Type B pancreatic cell (in vitro differentiated cells): ENCODE data around the gene FGD6. TPM values are rescaled to one million over a fixed set of nuclear protein-coding genes. Genes with fewer than 3 reads are reported as not detected.
"Not testable (repeated sequence)": the region's sequence is repeated elsewhere in the genome, so short reads cannot be mapped to it uniquely, and the experiment has no call there.

Experiments used
- DNase-seq: peaks from one replicate; pipeline ENCODE4 v3.0.0; 2021; ENCODE audit warnings: mixed read lengths; ENCODE audit not compliant: unreplicated experiment; ENCODE audit errors: extremely low spot score
- H3K27ac Mint-ChIP-seq: 2 replicates; pipeline ENCODE4 v1.8.0; 2021; ENCODE audit warnings: mild to moderate bottlenecking, mixed read lengths
- H3K27me3 Mint-ChIP-seq: 2 replicates; pipeline ENCODE4 v1.8.0; 2021; ENCODE audit warnings: mixed read lengths
- H3K36me3 Mint-ChIP-seq: 2 replicates; pipeline ENCODE4 v1.8.0; 2021; ENCODE audit warnings: mixed read lengths
- H3K4me1 Mint-ChIP-seq: one replicate; pipeline ENCODE4 v1.8.0; 2021; ENCODE audit warnings: mixed read lengths; ENCODE audit not compliant: unreplicated experiment
- H3K4me3 Mint-ChIP-seq: 2 replicates; pipeline ENCODE4 v1.8.0; 2021; ENCODE audit warnings: mild to moderate bottlenecking, mixed read lengths
- H3K9me3 Mint-ChIP-seq: 2 replicates; pipeline ENCODE4 v1.8.0; 2021; ENCODE audit warnings: mixed read lengths
- CTCF ChIP-seq: fragments of 200-600 bp; sonication (generic); conservative IDR thresholded peaks from 2 replicates; pipeline ENCODE4 v1.5.0; 2021; ENCODE audit warnings: antibody characterized with exemption, mild to moderate bottlenecking
- total RNA-seq: library from RNA; stranded (reverse); gene quantifications from 2 replicates; pipeline ENCODE4 v1.2.1, GENCODE V29; 2021; ENCODE audit warnings: low replicate concordance

Gene FGD6
- total RNA-seq, 1 donor from 2014 or later = 27.5 TPM

DNA sequence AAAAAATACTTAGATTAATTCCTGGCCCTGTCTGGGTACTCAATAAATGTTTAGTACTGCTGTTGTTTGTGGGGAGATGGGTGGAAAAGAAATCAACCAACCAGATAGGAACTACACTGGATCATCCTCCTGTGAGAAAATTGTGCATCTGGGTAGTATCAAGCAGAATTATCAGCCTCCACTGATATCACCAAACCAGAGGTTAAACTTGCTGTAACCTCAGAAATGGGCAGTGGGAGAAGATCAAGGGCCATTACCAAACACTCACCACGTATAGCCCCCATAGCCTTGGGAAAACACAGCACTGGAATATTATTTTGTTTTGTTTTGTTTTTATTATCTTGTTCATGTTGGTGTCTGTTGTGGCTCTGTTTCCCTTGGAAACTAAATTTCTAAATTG lies 20.0 kb upstream of the FGD6 start:
- no peak for DNase-seq
- no peak overlapping the region for H3K4me3 Mint-ChIP-seq
- no peak for TF ChIP-seq CTCF
- no peak overlapping the region for H3K27ac Mint-ChIP-seq
- peaks cover 8% of the 10 kb centered on the region for H3K4me1 Mint-ChIP-seq
- peaks cover 23% of the 10 kb centered on the region for H3K36me3 Mint-ChIP-seq
- H3K9me3 Mint-ChIP-seq = no peaks in the 10 kb centered on the region
- no peaks in the 10 kb centered on the region for H3K27me3 Mint-ChIP-seq

GRCh38 chr12:95235621-95236020 lies 18.4 kb upstream of the FGD6 start:
- not testable (repeated sequence) for H3K4me3 Mint-ChIP-seq, DNase-seq, H3K27me3 Mint-ChIP-seq, H3K9me3 Mint-ChIP-seq, H3K27ac Mint-ChIP-seq
- Mint-ChIP-seq H3K36me3 (peaks cover 17% of the 10 kb centered on the region), H3K4me1 (peaks cover 11% of the 10 kb centered on the region)

DNA sequence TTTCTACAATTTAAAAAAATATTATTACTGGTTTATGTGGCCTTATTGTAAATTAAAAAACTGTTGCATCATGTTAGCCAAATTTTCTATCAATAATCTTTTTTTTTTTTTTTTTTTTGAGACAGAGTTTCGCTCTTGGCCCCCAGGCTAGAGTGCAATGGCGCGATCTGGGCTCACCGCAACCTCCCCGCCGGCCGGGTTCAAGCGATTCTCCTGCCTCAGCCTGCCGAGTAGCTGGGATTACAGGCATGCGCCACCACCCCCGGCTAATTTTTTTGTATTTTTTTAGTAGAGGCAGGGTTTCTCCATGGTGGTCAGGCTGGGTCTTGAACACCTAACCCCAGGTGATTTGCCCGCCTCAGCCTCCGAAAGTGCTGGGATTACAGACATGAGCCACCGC lies 16.9 kb upstream of the FGD6 start:
- not testable (repeated sequence) for H3K27ac Mint-ChIP-seq, H3K4me3 Mint-ChIP-seq, H3K27me3 Mint-ChIP-seq

GRCh38 chr12:95231190-95231589 lies 13.9 kb upstream of the FGD6 start:
- no peak for TF ChIP-seq CTCF
- no peaks in the 10 kb centered on the region for H3K27me3 Mint-ChIP-seq
- H3K4me1 Mint-ChIP-seq = peaks cover 10% of the 10 kb centered on the region
- peak overlapping the region; percentile 20 for H3K27ac Mint-ChIP-seq
- no peak for DNase-seq
- H3K4me3 Mint-ChIP-seq = no peak overlapping the region
- no peaks in the 10 kb centered on the region for H3K9me3 Mint-ChIP-seq
- H3K36me3 Mint-ChIP-seq = peaks cover 5% of the 10 kb centered on the region

More for the DNA sequence above, 16.9 kb upstream of the FGD6 start:
- not testable (repeated sequence) for DNase-seq, H3K9me3 Mint-ChIP-seq
- peaks cover 14% of the 10 kb centered on the region for H3K36me3 Mint-ChIP-seq
- H3K4me1 Mint-ChIP-seq = peaks cover 12% of the 10 kb centered on the region

- Mint-ChIP-seq H3K36me3 (peaks cover 8% of the 10 kb centered on the region), H3K4me1 (peaks cover 10% of the 10 kb centered on the region), H3K4me3 (no peak overlapping the region), H3K27ac (no peak overlapping the region), H3K9me3 (no peaks in the 10 kb centered on the region), H3K27me3 (no peaks in the 10 kb centered on the region)
- no peak for DNase-seq
- no peak for TF ChIP-seq CTCF
Measured at GRCh38 chr12:95230313-95230712, 13.0 kb upstream of the FGD6 start.

- TF ChIP-seq CTCF = no peak
- no peak for DNase-seq
- H3K9me3 Mint-ChIP-seq = no peaks in the 10 kb centered on the region
- no peaks in the 10 kb centered on the region for H3K27me3 Mint-ChIP-seq
- H3K4me3 Mint-ChIP-seq = no peak overlapping the region
- no peak overlapping the region for H3K27ac Mint-ChIP-seq
- peaks cover 12% of the 10 kb centered on the region for H3K36me3 Mint-ChIP-seq
- H3K4me1 Mint-ChIP-seq = peaks cover 10% of the 10 kb centered on the region
Measured at GRCh38 chr12:95229636-95230035, 12.4 kb upstream of the FGD6 start.

GRCh38 chr12:95228617-95229016 lies 11.3 kb upstream of the FGD6 start:
- Mint-ChIP-seq H3K27ac (no peak overlapping the region), H3K4me1 (peaks cover 10% of the 10 kb centered on the region), H3K9me3 (no peaks in the 10 kb centered on the region), H3K36me3 (peaks cover 15% of the 10 kb centered on the region), H3K4me3 (no peak overlapping the region), H3K27me3 (no peaks in the 10 kb centered on the region)
- DNase-seq = no peak
- TF ChIP-seq CTCF = no peak
